Endothelial cell of umbilical vein (primary cell): ENCODE data around the gene HMCN1. TPM values are rescaled to one million over a fixed set of nuclear protein-coding genes. Genes with fewer than 3 reads are reported as not detected.

Source experiments
- BruUV-seq: library from RNA; stranded (reverse); fragments of 400-500 nt; replicated peaks from 2 replicates; lab custom pipeline; 2021; lab: Mats Ljungman, UMichigan
- CTCF ChIA-PET: fragments of 300-600, 350-600 bp; sonication (Branson Sonifier 250); formaldehyde crosslinking; loops from one replicate; lab custom pipeline; 2021; ENCODE audit warnings: antibody characterized with exemption, inconsistent platforms; lab: Charles Lee
- POLR2A ChIA-PET: fragments of 300-600, 350-600 bp; sonication (Branson Sonifier 250); formaldehyde crosslinking; loops from one replicate; lab custom pipeline; 2021; ENCODE audit warnings: antibody characterized with exemption, inconsistent platforms; lab: Charles Lee
- DNase-seq: peaks from one replicate; pipeline ENCODE4 v3.0.0-alpha.2; 2011; ENCODE audit warnings: low read depth, low spot score
- FAIRE-seq: peaks from 2 replicates; lab custom pipeline; 2011; peaks lifted over from hg19 to GRCh38; lab: Jason Lieb, UNC
- H2AFZ ChIP-seq: 2 replicates; pipeline ENCODE4 v1.6.0; 2012; ENCODE audit warnings: low read depth, low read length, control low read depth, inconsistent platforms
- H3K27ac ChIP-seq: 2 replicates; pipeline ENCODE4 v1.5.1; 2011; ENCODE audit warnings: low read depth, mild to moderate bottlenecking, control low read depth, low read length, moderate library complexity; ENCODE audit not compliant: insufficient read depth
- H3K27me3 ChIP-seq, 2 experiments: 2 replicates each; pipeline versions ENCODE4 v1.6.0 to v1.6.1; 2011; ENCODE audit warnings: low read length in 2 of 2, mixed read lengths in 1 of 2; ENCODE audit not compliant: control insufficient read depth in 2 of 2, insufficient read depth in 2 of 2
- H3K36me3 ChIP-seq, 2 experiments: 2 replicates in 1 of 2; 3 replicates in 1 of 2; pipeline ENCODE4 v1.5.1; 2011; ENCODE audit warnings: low read length in 2 of 2, mild to moderate bottlenecking in 1 of 2, moderate library complexity in 1 of 2; ENCODE audit not compliant: control insufficient read depth in 2 of 2, insufficient read depth in 2 of 2; ENCODE audit errors: extremely low read depth in 1 of 2
- H3K4me1 ChIP-seq: 3 replicates; pipeline ENCODE4 v1.5.1; 2011; ENCODE audit warnings: mild to moderate bottlenecking, low read length; ENCODE audit not compliant: control insufficient read depth, insufficient read depth; ENCODE audit errors: extremely low read depth
- H3K4me2 ChIP-seq: 2 replicates; pipeline ENCODE4 v1.6.1; 2011; ENCODE audit warnings: low read length, control low read depth, mixed read lengths; ENCODE audit not compliant: insufficient read depth
- H3K4me3 ChIP-seq, 3 experiments: fragments of 200-600 bp in 1 of 3; sonication (generic), shearing (Covaris generic) in 1 of 3; replicated peaks in 1 of 3; 2 replicates each; pipeline ENCODE4 v1.5.1; 2011 to 2016; ENCODE audit warnings: control low read depth in 3 of 3, low read length in 3 of 3, mild to moderate bottlenecking in 2 of 3, inconsistent platforms in 1 of 3, low read depth in 1 of 3, moderate library complexity in 1 of 3; ENCODE audit not compliant: insufficient read depth in 1 of 3
- H3K79me2 ChIP-seq: 2 replicates; pipeline ENCODE4 v1.6.0; 2012; ENCODE audit warnings: low read length, inconsistent platforms; ENCODE audit not compliant: control insufficient read depth, insufficient read depth
- H3K9ac ChIP-seq: replicated peaks from 2 replicates; pipeline ENCODE3; 2011; ENCODE audit warnings: low read length, control low read depth; ENCODE audit not compliant: insufficient read depth; ENCODE audit errors: extremely low read depth
- H3K9me1 ChIP-seq: replicated peaks from 3 replicates; pipeline ENCODE4 v1.6.0; 2011; ENCODE audit warnings: mild to moderate bottlenecking, low read length; ENCODE audit not compliant: control insufficient read depth, insufficient read depth; ENCODE audit errors: extremely low read depth
- H3K9me3 ChIP-seq: replicated peaks from 2 replicates; pipeline ENCODE4 v1.5.1; 2012; ENCODE audit warnings: low read length, inconsistent platforms; ENCODE audit not compliant: control insufficient read depth, insufficient read depth
- H4K20me1 ChIP-seq: replicated peaks from 2 replicates; pipeline ENCODE3; 2011; ENCODE audit warnings: mild to moderate bottlenecking, low read length; ENCODE audit not compliant: control insufficient read depth, insufficient read depth; ENCODE audit errors: extremely low read depth
- EZH2 ChIP-seq: IDR thresholded peaks from 2 replicates; pipeline ENCODE4 v1.6.1; 2012; ENCODE audit warnings: borderline replicate concordance, low read depth, mild to moderate bottlenecking, moderate library complexity, low read length, inconsistent platforms; ENCODE audit not compliant: severe bottlenecking
- FOS ChIP-seq: IDR thresholded peaks from 2 replicates; pipeline ENCODE4 v1.6.1; 2011; ENCODE audit warnings: mild to moderate bottlenecking, low read length, moderate library complexity, borderline replicate concordance; ENCODE audit not compliant: insufficient read depth
- GATA2 ChIP-seq: IDR thresholded peaks from 2 replicates; pipeline ENCODE4 v1.7.0; 2011; ENCODE audit warnings: low read depth, mild to moderate bottlenecking, moderate library complexity, mixed read lengths, low read length; ENCODE audit not compliant: insufficient read length, insufficient read depth
- JUN ChIP-seq: IDR thresholded peaks from 2 replicates; pipeline ENCODE4 v1.6.1; 2011; ENCODE audit warnings: borderline replicate concordance, low read depth; ENCODE audit not compliant: insufficient read length, insufficient read depth
- MYC ChIP-seq: IDR thresholded peaks from one replicate; pipeline ENCODE4 v1.6.1; 2011; ENCODE audit warnings: mild to moderate bottlenecking, low read depth, low read length
- POLR2A ChIP-seq: IDR thresholded peaks from 2 replicates; pipeline ENCODE4 v1.6.1; 2012; ENCODE audit warnings: low read depth, mild to moderate bottlenecking, control low read depth, low read length
- POLR2AphosphoS5 ChIP-seq: IDR thresholded peaks from 2 replicates; pipeline ENCODE4 v1.6.1; 2012; ENCODE audit warnings: low read depth, mild to moderate bottlenecking, control low read depth, low read length, moderate library complexity; ENCODE audit not compliant: insufficient read depth
- dilution Hi-C: fragments of 300-500 bp; cut with MboI; formaldehyde crosslinking; loops from one replicate; pipeline ENCODE4 v1.15.0; 2019; ENCODE audit warnings: low sequenced_read_pairs; ENCODE audit not compliant: extremely low pct_ligation_motif_present
- intact Hi-C: fragments of 100-400 bp; cut with micrococcal nuclease; formaldehyde crosslinking; loops from one replicate; pipeline ENCODE4 v1.10.0; 2022
- polyA plus RNA-seq, 4 experiments: library from polyadenylated mRNA; depleted of rRNA in 3 of 4; stranded (reverse) in 3 of 4; unstranded in 1 of 4; fragments of >200 nt; gene quantifications; 2 replicates each; pipeline versions ENCODE4 v1.2.1 to v1.2.3, GENCODE V29; 2011 to 2012; ENCODE audit warnings: missing spikeins in 1 of 4
- total RNA-seq: library from RNA; stranded (reverse); gene quantifications from 2 replicates; pipeline ENCODE4 v1.2.3, GENCODE V29; 2021
- TF ChIP-seq, protein P1 (sequence below), 2 donors: IDR thresholded peaks; 1 replicate in 1 of 2; 2 replicates in 1 of 2; pipeline ENCODE4 v1.5.1; 2011; ENCODE audit warnings: low read length in 2 of 2, mild to moderate bottlenecking in 2 of 2, moderate library complexity in 2 of 2, control low read depth in 1 of 2, inconsistent platforms in 1 of 2, low read depth in 1 of 2; ENCODE audit not compliant: insufficient read depth in 1 of 2; ENCODE audit errors: extremely low read depth in 1 of 2
- TF ChIP-seq, protein P2 (sequence below): IDR thresholded peaks from 2 replicates; pipeline ENCODE4 v1.6.1; 2011; ENCODE audit not compliant: insufficient read depth, insufficient read length

The HMCN1 gene
- total and polyA plus RNA-seq, 2 donors (not counting 3 experiments of a cell fraction or from before 2014, with no cell fraction given) = 10.3 to 16.0 TPM

DNA sequence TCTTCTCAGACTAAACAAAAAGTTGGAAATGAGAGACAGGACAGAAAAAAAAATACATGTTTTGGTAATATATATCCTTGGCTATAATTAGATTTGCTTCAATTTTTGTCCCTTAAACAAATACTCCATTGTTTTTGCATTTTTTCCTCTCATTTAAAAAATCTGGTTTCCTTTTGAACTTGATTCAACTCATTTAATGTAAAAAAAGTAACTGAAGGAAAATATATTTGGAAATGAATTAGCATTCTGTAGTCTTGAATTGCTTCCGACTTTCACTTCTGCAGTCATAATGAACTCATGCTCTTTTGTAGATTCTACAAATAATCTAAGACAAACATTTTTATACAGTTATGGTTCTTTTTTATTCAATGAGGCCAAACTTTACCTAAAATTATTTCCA lies 309.1 kb downstream of the HMCN1 start:
- Histone ChIP-seq H3K27ac (no peak overlapping the region), H3K9ac (no peak overlapping the region), H2AFZ (no peak overlapping the region), H3K9me1 (no peaks in the 10 kb centered on the region), H3K9me3 (no peaks in the 10 kb centered on the region), H3K4me1 (no peaks in the 10 kb centered on the region), H3K79me2 (no peaks in the 10 kb centered on the region), H3K4me2 (no peak overlapping the region), H4K20me1 (no peaks in the 10 kb centered on the region), H3K27me3 (no peaks in the 10 kb centered on the region), H3K36me3 (no peaks in the 10 kb centered on the region), H3K4me3 (no peak overlapping the region)
- DNase-seq (peak; percentile 7), FAIRE-seq (no peak)
- TF ChIP-seq GATA2 (no peak), POLR2AphosphoS5 (no peak), EZH2 (no peak), MYC (no peak), JUN (no peak), FOS (no peak), POLR2A (no peak)
- TF ChIP-seq, protein P1, sequence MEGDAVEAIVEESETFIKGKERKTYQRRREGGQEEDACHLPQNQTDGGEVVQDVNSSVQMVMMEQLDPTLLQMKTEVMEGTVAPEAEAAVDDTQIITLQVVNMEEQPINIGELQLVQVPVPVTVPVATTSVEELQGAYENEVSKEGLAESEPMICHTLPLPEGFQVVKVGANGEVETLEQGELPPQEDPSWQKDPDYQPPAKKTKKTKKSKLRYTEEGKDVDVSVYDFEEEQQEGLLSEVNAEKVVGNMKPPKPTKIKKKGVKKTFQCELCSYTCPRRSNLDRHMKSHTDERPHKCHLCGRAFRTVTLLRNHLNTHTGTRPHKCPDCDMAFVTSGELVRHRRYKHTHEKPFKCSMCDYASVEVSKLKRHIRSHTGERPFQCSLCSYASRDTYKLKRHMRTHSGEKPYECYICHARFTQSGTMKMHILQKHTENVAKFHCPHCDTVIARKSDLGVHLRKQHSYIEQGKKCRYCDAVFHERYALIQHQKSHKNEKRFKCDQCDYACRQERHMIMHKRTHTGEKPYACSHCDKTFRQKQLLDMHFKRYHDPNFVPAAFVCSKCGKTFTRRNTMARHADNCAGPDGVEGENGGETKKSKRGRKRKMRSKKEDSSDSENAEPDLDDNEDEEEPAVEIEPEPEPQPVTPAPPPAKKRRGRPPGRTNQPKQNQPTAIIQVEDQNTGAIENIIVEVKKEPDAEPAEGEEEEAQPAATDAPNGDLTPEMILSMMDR (IDR thresholded peaks at IDR 0.05; ENCODE audit: extremely low read depth in 1 of 2, insufficient read depth in 1 of 2, low read depth in 1 of 2, low read length in 2 of 2) = no peak
- TF ChIP-seq, protein P2, sequence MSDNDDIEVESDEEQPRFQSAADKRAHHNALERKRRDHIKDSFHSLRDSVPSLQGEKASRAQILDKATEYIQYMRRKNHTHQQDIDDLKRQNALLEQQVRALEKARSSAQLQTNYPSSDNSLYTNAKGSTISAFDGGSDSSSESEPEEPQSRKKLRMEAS = no peak
- dilution Hi-C loops (no loop called here), intact Hi-C loops (no loop called here)
- no TSS peak for BruUV-seq
- ChIA-PET CTCF (interaction anchor here (0.8 to 1.0 kb wide), 2 partner anchors 9 to 105 kb away, joined by 3 read pairs; no protein-coding TSS in a partner anchor), POLR2A (no interaction called here)
